ENCODE measurements around the gene FBXL4.

- no peak for TF ChIP-seq CSRNP3 (CRISPR knock-in tag; IDR thresholded peaks at IDR 0.05)
- TF ChIP-seq PATZ1 (CRISPR knock-in tag; IDR thresholded peaks at IDR 0.05; ENCODE audit: borderline replicate concordance), result no peak
- TF ChIP-seq TSHZ2 (CRISPR knock-in tag; IDR thresholded peaks at IDR 0.05), result no peak
- TF ChIP-seq RARB (CRISPR knock-in tag; IDR thresholded peaks at IDR 0.05), result no peak
- no peak for TF ChIP-seq ARNTL (CRISPR knock-in tag; IDR thresholded peaks at IDR 0.05; ENCODE audit: borderline replicate concordance, low read depth)
- TF ChIP-seq OSR1 (CRISPR knock-in tag; IDR thresholded peaks at IDR 0.05), result no peak
- no peak for TF ChIP-seq ZFP30 (CRISPR knock-in tag; IDR thresholded peaks at IDR 0.05)
- no peak for TF ChIP-seq CSDC2 (CRISPR knock-in tag; IDR thresholded peaks at IDR 0.05)
- TF ChIP-seq PPARA (CRISPR knock-in tag; IDR thresholded peaks at IDR 0.05; ENCODE audit: borderline replicate concordance), result no peak
- TF ChIP-seq POU6F1 (CRISPR knock-in tag; IDR thresholded peaks at IDR 0.05; ENCODE audit: borderline replicate concordance, low read depth), result no peak
Measured at GRCh38 chr6:98944168-98944567, 3.6 kb downstream of the FBXL4 start.
